IMR-90 (cell line): Measurements from ENCODE around the gene HOMEZ. TPM values are rescaled to one million over a fixed set of nuclear protein-coding genes. Genes with fewer than 3 reads are reported as not detected.

ENCODE experiments used
- ATAC-seq: fragments of 200-7000 bp; cut with Tn5 transposase; 2 replicates; pipeline ENCODE4 v1.9.1; 2020; ENCODE audit warnings: low read depth, mild to moderate bottlenecking, moderate library complexity
- Bru-seq: library from RNA; stranded (reverse); fragments of 400-500 nt; gene quantifications from one replicate; lab custom pipeline; 2021; lab: Mats Ljungman, UMichigan
- BruChase-seq, 2 experiments: library from RNA; stranded (reverse); fragments of 400-500 nt; gene quantifications; one replicate each; lab custom pipeline; 2021; lab: Mats Ljungman, UMichigan
- BruUV-seq: library from RNA; stranded (reverse); fragments of 400-500 nt; replicated peaks from 2 replicates; lab custom pipeline; 2021; lab: Mats Ljungman, UMichigan
- CTCF ChIA-PET: fragments of 300-600 bp; formaldehyde crosslinking; extraction: SDS; loops from one replicate; lab custom pipeline; 2021; ENCODE audit warnings: antibody characterized with exemption; lab: Yijun Ruan, JAX
- POLR2A ChIA-PET: fragments of 300-600 bp; sonication (Branson Sonifier 250); formaldehyde crosslinking; loops from one replicate; lab custom pipeline; 2022; ENCODE audit warnings: antibody characterized with exemption; ENCODE audit not compliant: unreplicated experiment; lab: Charles Lee
- DNase-seq: peaks from one replicate; pipeline ENCODE4 v3.0.0; 2013
- H2AFZ ChIP-seq: replicated peaks from 2 replicates; pipeline ENCODE3; 2013; ENCODE audit warnings: low read length, mild to moderate bottlenecking; ENCODE audit not compliant: poor library complexity
- H2AK5ac ChIP-seq: 2 replicates; pipeline ENCODE4 v1.6.1; 2013; ENCODE audit warnings: low read depth, low read length, inconsistent platforms
- H2AK9ac ChIP-seq: replicated peaks from 2 replicates; pipeline ENCODE3; 2013; ENCODE audit warnings: mild to moderate bottlenecking, low read depth, low read length, moderate library complexity; ENCODE audit not compliant: poor library complexity
- H2BK120ac ChIP-seq: 2 replicates; pipeline ENCODE4 v1.6.1; 2013; ENCODE audit warnings: low read depth, low read length, inconsistent platforms
- H2BK15ac ChIP-seq: 3 replicates; pipeline ENCODE4 v1.6.1; 2013; ENCODE audit warnings: low read depth, low read length, inconsistent platforms
- H2BK20ac ChIP-seq: 2 replicates; pipeline ENCODE4 v1.6.1; 2013; ENCODE audit warnings: low read depth, mild to moderate bottlenecking, inconsistent platforms, low read length, moderate library complexity
- H2BK5ac ChIP-seq: 2 replicates; pipeline ENCODE4 v1.6.1; 2013; ENCODE audit warnings: mild to moderate bottlenecking, low read depth, low read length, inconsistent platforms; ENCODE audit not compliant: poor library complexity, severe bottlenecking
- H3K14ac ChIP-seq: replicated peaks from 2 replicates; pipeline ENCODE4 v1.6.1; 2013; ENCODE audit warnings: low read depth, low read length, inconsistent platforms
- H3K18ac ChIP-seq: 2 replicates; pipeline ENCODE4 v1.6.1; 2013; ENCODE audit warnings: low read depth, low read length, control low read depth
- H3K23ac ChIP-seq: 2 replicates; pipeline ENCODE4 v1.6.1; 2013; ENCODE audit warnings: low read depth, low read length, inconsistent platforms
- H3K27ac ChIP-seq: 2 replicates; pipeline ENCODE4 v1.5.1; 2013; ENCODE audit warnings: mild to moderate bottlenecking, control low read depth, low read length; ENCODE audit not compliant: insufficient read depth
- H3K27me3 ChIP-seq: 2 replicates; pipeline ENCODE4 v1.6.1; 2013; ENCODE audit warnings: low read length; ENCODE audit not compliant: control insufficient read depth, insufficient read depth
- H3K36me3 ChIP-seq: 2 replicates; pipeline ENCODE4 v1.6.1; 2013; ENCODE audit warnings: low read length, mixed read lengths; ENCODE audit not compliant: control insufficient read depth, insufficient read depth
- H3K4ac ChIP-seq: 2 replicates; pipeline ENCODE4 v1.6.1; 2013; ENCODE audit warnings: low read depth, low read length, inconsistent platforms
- H3K4me1 ChIP-seq: 2 replicates; pipeline ENCODE4 v1.6.1; 2013; ENCODE audit warnings: low read length, mixed read lengths; ENCODE audit not compliant: control insufficient read depth, insufficient read depth
- H3K4me2 ChIP-seq: 2 replicates; pipeline ENCODE4 v1.6.1; 2013; ENCODE audit warnings: low read depth, mild to moderate bottlenecking, control low read depth, low read length, moderate library complexity
- H3K4me3 ChIP-seq: 2 replicates; pipeline ENCODE4 v1.5.1; 2013; ENCODE audit warnings: low read depth, mild to moderate bottlenecking, control low read depth, low read length, moderate library complexity; ENCODE audit not compliant: insufficient read depth
- H3K56ac ChIP-seq: 2 replicates; pipeline ENCODE4 v1.6.1; 2013; ENCODE audit warnings: low read length, inconsistent platforms; ENCODE audit not compliant: insufficient read depth; ENCODE audit errors: extremely low read depth
- H3K79me1 ChIP-seq, 2 experiments: 2 replicates each; pipeline ENCODE4 v1.6.1; 2013; ENCODE audit warnings: low read length in 2 of 2, inconsistent platforms in 1 of 2, low read depth in 1 of 2
- H3K9ac ChIP-seq: 2 replicates; pipeline ENCODE4 v1.6.1; 2013; ENCODE audit warnings: low read depth, low read length, control low read depth
- H3K9me1 ChIP-seq: 2 replicates; pipeline ENCODE4 v1.6.1; 2013; ENCODE audit warnings: low read length, inconsistent platforms; ENCODE audit not compliant: insufficient read depth
- H3K9me3 ChIP-seq: 2 replicates; pipeline ENCODE4 v1.6.1; 2013; ENCODE audit warnings: low read length; ENCODE audit not compliant: control insufficient read depth, insufficient read depth
- H4K20me1 ChIP-seq: 2 replicates; pipeline ENCODE4 v1.6.1; 2013; ENCODE audit warnings: low read length, inconsistent platforms; ENCODE audit not compliant: insufficient read depth
- H4K5ac ChIP-seq: 2 replicates; pipeline ENCODE4 v1.6.1; 2013; ENCODE audit warnings: mild to moderate bottlenecking, low read depth, low read length, control low read depth
- H4K8ac ChIP-seq, 2 experiments: 2 replicates each; pipeline ENCODE4 v1.6.1; 2013; ENCODE audit warnings: low read depth in 2 of 2, low read length in 2 of 2, control low read depth in 1 of 2, inconsistent platforms in 1 of 2
- H4K91ac ChIP-seq: 2 replicates; pipeline ENCODE4 v1.6.1; 2013; ENCODE audit warnings: low read depth, low read length, inconsistent platforms; ENCODE audit not compliant: insufficient read depth
- CEBPB ChIP-seq: IDR thresholded peaks from 2 replicates; pipeline ENCODE4 v1.6.1; 2012; ENCODE audit warnings: low read depth, low read length, improper control_type of control experiment
- CHD1 ChIP-seq: IDR thresholded peaks from 2 replicates; pipeline ENCODE4 v1.6.1; 2012; ENCODE audit warnings: low read depth, low read length, improper control_type of control experiment
- FOS ChIP-seq: fragments of 150-350 bp; IDR thresholded peaks from 2 replicates; pipeline ENCODE4 v1.6.1; 2016; ENCODE audit warnings: low read depth, low read length
- MAFK ChIP-seq: IDR thresholded peaks from 2 replicates; pipeline ENCODE4 v1.6.1; 2012; ENCODE audit warnings: low read depth, low read length, improper control_type of control experiment
- POLR2A ChIP-seq: IDR thresholded peaks from 2 replicates; pipeline ENCODE4 v1.6.1; 2012; ENCODE audit warnings: mild to moderate bottlenecking, low read depth, low read length
- WGBS, 2 experiments: methylation state at CpG; one replicate each; pipeline versions ENCODE4 v1.1.5 to v1.1.7; 2013; ENCODE audit warnings: missing lambda C conversion rate in 2 of 2; ENCODE audit not compliant: insufficient read length in 1 of 2; ENCODE audit errors: extremely low coverage in 2 of 2; 5-methylcytosine and 5-hydroxymethylcytosine counted together
- dilution Hi-C: fragments of 300-500 bp; cut with HindIII; formaldehyde crosslinking; loops from one replicate; pipeline ENCODE4 v1.14.3; 2018; ENCODE audit warnings: low sequenced_read_pairs; ENCODE audit not compliant: unreplicated experiment
- in situ Hi-C: fragments of 300-500 bp; cut with MboI; formaldehyde crosslinking; loops from 3 replicates; pipeline ENCODE4 v1.14.3; 2019; ENCODE audit warnings: low sequenced_read_pairs, inconsistent platforms, mixed read lengths
- intact Hi-C: fragments of 100-400 bp; cut with micrococcal nuclease; formaldehyde crosslinking; loops from 2 replicates; pipeline ENCODE4 v1.10.0; 2022
- long read RNA-seq: library from polyadenylated mRNA; unstranded; transcript quantifications from one replicate; pipeline ENCODE4 v2.0.0, GENCODE V29; 2021; ENCODE audit not compliant: unreplicated experiment
- polyA plus RNA-seq, 3 experiments: library from polyadenylated mRNA; depleted of rRNA; stranded (reverse); fragments of >200 nt; gene quantifications; 2 replicates each; pipeline ENCODE4 v1.2.3, GENCODE V29; 2012; ENCODE audit warnings: low replicate concordance in 1 of 3
- total RNA-seq: library from RNA; depleted of rRNA; stranded (reverse); fragments of >200 nt; gene quantifications from 2 replicates; pipeline ENCODE4 v1.2.3, GENCODE V29; 2012; rRNA removed
- TF ChIP-seq, protein P1 (sequence below): fragments of 150-350 bp; IDR thresholded peaks from 2 replicates; pipeline ENCODE4 v1.6.1; 2017; ENCODE audit warnings: mild to moderate bottlenecking, antibody characterized with exemption, low read length, low read depth
- TF ChIP-seq, protein P2 (sequence below): conservative IDR thresholded peaks from 2 replicates; pipeline ENCODE4 v1.5.1; 2012; ENCODE audit warnings: mild to moderate bottlenecking, low read depth, low read length, improper control_type of control experiment
- TF ChIP-seq, protein P3 (sequence below): fragments of 150-350 bp; IDR thresholded peaks from 2 replicates; pipeline ENCODE4 v1.6.1; 2016; ENCODE audit warnings: low read depth, mild to moderate bottlenecking, low read length, moderate library complexity, borderline replicate concordance

The HOMEZ gene, protein sequence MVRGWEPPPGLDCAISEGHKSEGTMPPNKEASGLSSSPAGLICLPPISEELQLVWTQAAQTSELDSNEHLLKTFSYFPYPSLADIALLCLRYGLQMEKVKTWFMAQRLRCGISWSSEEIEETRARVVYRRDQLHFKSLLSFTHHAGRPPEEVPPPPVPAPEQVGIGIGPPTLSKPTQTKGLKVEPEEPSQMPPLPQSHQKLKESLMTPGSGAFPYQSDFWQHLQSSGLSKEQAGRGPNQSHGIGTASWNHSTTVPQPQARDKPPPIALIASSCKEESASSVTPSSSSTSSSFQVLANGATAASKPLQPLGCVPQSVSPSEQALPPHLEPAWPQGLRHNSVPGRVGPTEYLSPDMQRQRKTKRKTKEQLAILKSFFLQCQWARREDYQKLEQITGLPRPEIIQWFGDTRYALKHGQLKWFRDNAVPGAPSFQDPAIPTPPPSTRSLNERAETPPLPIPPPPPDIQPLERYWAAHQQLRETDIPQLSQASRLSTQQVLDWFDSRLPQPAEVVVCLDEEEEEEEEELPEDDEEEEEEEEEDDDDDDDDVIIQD
- total RNA-seq (5.8 and 7.7 TPM in 2 replicates), polyA plus RNA-seq (2012; rRNA removed) (9.7 and 10.3 TPM in 2 replicates), Bru-seq, nascent RNA (percentile 50 among the genes with signal in this experiment), BruChase-seq, experiment 1, labeled RNA remaining after a 6-hour chase (percentile 61 among the genes with signal in this experiment), BruChase-seq, experiment 2, labeled RNA remaining after a 2-hour chase (percentile 62 among the genes with signal in this experiment)
- 4.1 and 4.2 TPM in 2 replicates for polyA plus RNA-seq (2012; cell fraction: cytosol; rRNA removed)
- 3.1 and 5.7 TPM in 2 replicates for polyA plus RNA-seq (2012; cell fraction: nucleus; rRNA removed; ENCODE audit: low replicate concordance)
- long read RNA-seq, full-length matches to known transcripts, result 1 of 6 reads
- long read RNA-seq, partial matches to known transcripts, result 0 of 6 reads
- long read RNA-seq, other reads (novel, unspliced or antisense), result 5 of 6 reads

DNA sequence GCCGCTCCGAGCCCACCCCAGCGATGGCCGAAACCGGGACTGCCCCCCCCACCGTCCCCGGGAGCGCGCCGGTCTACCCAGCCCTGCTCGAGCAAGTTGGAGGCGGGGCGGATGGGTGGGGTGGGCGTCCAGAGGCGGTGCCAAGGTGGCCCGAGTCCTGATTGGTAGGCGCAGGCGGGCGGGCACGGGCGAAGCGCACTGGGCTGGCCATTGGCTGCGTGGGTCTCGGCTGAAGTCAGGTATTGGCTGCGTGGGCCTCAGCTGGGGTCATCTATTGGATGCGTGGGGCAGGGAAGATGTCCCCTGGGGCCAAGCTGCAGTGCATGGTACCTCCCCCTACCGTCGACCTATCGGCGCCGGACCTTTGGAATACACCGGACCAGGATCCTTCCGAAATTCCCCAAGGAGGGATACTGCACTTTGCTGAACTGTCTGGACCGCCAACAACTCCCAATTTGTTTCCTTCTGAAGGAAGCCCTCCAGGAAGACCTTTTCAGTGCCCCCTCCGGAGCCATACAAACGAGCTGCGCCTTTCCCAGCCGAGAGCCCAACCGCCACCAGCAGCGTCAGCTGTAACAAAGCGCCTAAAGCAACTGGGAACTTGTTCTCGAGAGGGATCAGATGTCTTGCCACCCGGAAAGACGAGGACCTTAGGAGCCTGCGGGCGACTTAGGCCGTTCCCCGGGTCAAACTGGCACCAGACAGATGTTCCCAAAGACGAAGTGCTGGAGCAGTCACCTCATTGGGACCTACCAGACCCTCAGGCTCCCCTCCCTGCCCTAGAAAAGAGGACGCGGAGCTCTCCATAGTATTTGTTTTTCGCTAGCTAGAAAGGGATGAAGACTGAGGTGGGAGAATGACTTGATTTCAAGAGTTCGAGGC, at the start of gene HOMEZ:
TSS of gene HOMEZ (minus strand) at position 113 of the 882 bp plus-strand sequence. CDS start 180 bp downstream, outside the sequence.
- Histone ChIP-seq H2BK5ac (peak within 1 kb of the TSS; percentile 44), H4K5ac (peak within 1 kb of the TSS; percentile 54), H3K4ac (peak within 1 kb of the TSS; percentile 61), H2AFZ (peak within 1 kb of the TSS; percentile 97), H3K36me3 (no peaks in the 10 kb centered on the region), H3K27me3 (no peaks in the 10 kb centered on the region; the same call in 1 of the 2 replicates), H2AK9ac (peak within 1 kb of the TSS; percentile 83), H3K14ac (peak within 1 kb of the TSS; percentile 79), H3K4me3 (peak within 1 kb of the TSS; percentile 95), H2BK120ac (peak within 1 kb of the TSS; percentile 36), H3K27ac (peak within 1 kb of the TSS; percentile 51), H3K4me1 (peaks cover 7% of the 10 kb centered on the region), H4K20me1 (no peaks in the 10 kb centered on the region), H3K56ac (peak within 1 kb of the TSS; percentile 73), H3K9me1 (peaks cover 6% of the 10 kb centered on the region; the same call in 1 of the 2 replicates), H4K91ac (peak within 1 kb of the TSS; percentile 68), H3K4me2 (peak within 1 kb of the TSS; percentile 99), H3K79me1 (peaks cover 12 to 16% of the 10 kb centered on the region in 2 experiments), H3K23ac (peak within 1 kb of the TSS; percentile 83), H2BK20ac (no peak within 1 kb of the TSS), H3K9ac (peak within 1 kb of the TSS; percentile 84), H3K9me3 (no peaks in the 10 kb centered on the region), H4K8ac (peak within 1 kb of the TSS; percentile 72 to 89), H2BK15ac (no peak within 1 kb of the TSS), H2AK5ac (peak within 1 kb of the TSS; percentile 78), H3K18ac (peak within 1 kb of the TSS; percentile 47; the same call in 1 of the 2 replicates)
- intact Hi-C loops, result loop anchor here (1.0 kb wide), 1 partner anchor 35 kb away; the partner anchor contains the start of gene PABPN1
- ChIA-PET CTCF (no interaction called here), POLR2A (no interaction called here)
- WGBS, 2 experiments, result 1% methylated on average over 19 of the region's 53 CpGs; no CpG with 5 or more reads in 1 of the 2 experiments
- in situ Hi-C loops, result no loop called here
- DNase-seq (peak; percentile 97), ATAC-seq (peak; percentile 98)
- no TSS peak for BruUV-seq
- dilution Hi-C loops, result no loop called here
- TF ChIP-seq POLR2A, result peak; percentile 28; the same call in 1 of the 2 replicates
- TF ChIP-seq CEBPB, result no peak
- TF ChIP-seq CHD1, result no peak
- no peak for TF ChIP-seq MAFK
- TF ChIP-seq, protein P1, sequence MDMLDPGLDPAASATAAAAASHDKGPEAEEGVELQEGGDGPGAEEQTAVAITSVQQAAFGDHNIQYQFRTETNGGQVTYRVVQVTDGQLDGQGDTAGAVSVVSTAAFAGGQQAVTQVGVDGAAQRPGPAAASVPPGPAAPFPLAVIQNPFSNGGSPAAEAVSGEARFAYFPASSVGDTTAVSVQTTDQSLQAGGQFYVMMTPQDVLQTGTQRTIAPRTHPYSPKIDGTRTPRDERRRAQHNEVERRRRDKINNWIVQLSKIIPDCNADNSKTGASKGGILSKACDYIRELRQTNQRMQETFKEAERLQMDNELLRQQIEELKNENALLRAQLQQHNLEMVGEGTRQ, result peak; percentile 62
- TF ChIP-seq, protein P2, sequence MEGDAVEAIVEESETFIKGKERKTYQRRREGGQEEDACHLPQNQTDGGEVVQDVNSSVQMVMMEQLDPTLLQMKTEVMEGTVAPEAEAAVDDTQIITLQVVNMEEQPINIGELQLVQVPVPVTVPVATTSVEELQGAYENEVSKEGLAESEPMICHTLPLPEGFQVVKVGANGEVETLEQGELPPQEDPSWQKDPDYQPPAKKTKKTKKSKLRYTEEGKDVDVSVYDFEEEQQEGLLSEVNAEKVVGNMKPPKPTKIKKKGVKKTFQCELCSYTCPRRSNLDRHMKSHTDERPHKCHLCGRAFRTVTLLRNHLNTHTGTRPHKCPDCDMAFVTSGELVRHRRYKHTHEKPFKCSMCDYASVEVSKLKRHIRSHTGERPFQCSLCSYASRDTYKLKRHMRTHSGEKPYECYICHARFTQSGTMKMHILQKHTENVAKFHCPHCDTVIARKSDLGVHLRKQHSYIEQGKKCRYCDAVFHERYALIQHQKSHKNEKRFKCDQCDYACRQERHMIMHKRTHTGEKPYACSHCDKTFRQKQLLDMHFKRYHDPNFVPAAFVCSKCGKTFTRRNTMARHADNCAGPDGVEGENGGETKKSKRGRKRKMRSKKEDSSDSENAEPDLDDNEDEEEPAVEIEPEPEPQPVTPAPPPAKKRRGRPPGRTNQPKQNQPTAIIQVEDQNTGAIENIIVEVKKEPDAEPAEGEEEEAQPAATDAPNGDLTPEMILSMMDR, result 0 out of 2 replicates have a peak, but pooled peaks have one; percentile 7
- peak; percentile 72; the same call in 1 of the 2 replicates for TF ChIP-seq FOS
- TF ChIP-seq, protein P3, sequence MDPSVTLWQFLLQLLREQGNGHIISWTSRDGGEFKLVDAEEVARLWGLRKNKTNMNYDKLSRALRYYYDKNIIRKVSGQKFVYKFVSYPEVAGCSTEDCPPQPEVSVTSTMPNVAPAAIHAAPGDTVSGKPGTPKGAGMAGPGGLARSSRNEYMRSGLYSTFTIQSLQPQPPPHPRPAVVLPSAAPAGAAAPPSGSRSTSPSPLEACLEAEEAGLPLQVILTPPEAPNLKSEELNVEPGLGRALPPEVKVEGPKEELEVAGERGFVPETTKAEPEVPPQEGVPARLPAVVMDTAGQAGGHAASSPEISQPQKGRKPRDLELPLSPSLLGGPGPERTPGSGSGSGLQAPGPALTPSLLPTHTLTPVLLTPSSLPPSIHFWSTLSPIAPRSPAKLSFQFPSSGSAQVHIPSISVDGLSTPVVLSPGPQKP, result no peak
